GOT3 (cell line): ENCODE results near the gene MRPL11.
"Not testable (repeated sequence)": the region's sequence is repeated elsewhere in the genome, so short reads cannot be mapped to it uniquely, and the experiment has no call there.

ENCODE experiments used
- DNase-seq: peaks from one replicate; lab custom pipeline; 2025; ENCODE audit warnings: mixed read lengths; lab: John Stamatoyannopoulos, UW

MRPL11 gene

DNA sequence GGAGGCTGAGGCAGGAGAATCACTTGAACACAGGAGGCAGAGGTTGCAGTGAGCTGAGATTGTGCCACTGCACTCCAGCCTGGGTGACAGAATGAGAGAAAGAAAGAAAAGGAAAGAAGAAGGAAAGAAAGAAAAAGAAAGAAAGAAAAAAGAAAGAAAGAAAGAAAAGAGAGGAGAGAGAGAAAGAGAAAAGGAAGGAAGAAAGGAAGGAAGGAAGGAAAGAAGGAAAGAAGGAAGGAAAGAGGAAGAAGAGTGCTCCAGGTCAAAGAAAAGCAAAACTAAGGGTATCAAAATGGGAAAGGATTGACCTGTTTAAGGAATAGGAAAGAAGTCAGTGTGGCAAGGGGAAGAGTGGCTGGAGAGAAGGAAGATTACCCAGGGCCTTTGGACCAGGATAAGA is 7.4 kb downstream of the MRPL11 start:
- not testable (repeated sequence) for DNase-seq

DNA sequence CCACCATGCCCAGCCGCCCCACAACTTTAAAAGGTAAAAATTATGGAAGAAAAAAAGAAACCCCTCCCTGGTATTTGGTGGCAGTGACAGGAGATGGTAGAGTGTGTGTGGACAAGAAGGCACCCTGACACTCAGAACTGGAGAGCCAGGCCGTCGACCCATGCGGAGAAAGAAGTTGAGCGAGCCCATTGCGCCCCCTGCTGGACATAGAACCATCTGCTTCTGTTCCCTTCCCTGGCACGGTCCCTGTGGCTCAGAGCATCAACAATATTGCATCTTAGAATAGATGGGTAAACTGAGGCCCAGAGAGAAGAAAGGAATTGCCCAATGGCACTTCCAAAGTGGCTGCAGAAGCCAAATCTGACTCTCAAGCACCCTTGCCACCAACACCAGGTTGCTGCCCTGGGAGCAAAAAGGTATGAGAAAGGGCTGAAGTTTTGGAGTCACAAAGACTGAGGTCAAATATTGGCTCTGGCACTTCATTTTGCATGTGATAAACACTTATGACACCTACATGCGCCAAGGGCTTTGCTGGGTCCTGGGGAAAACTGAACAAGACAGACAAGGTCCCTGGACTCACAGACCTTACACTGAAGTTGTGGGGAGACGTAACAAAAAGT is 8.6 kb downstream of the MRPL11 start:
- no peak for DNase-seq

DNA sequence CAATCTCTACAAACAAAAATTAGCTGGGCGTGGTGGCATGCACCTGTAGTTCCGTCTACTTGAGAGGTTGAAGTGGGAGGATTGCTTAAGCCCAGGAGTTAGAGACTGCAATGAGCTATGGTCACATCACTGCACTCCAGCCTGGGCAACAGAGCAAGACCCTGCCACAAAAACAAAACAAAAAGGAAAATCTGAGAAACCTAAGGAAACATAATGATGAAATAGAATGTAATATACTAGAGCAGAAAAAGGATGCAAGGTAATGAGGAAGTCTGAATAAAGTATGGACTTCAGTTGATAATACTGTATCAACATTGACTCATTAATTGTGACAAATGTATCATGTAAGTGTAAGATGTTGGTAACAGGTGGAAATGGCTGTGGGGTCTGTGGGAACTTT is 9.7 kb downstream of the MRPL11 start:
- no peak for DNase-seq

DNA sequence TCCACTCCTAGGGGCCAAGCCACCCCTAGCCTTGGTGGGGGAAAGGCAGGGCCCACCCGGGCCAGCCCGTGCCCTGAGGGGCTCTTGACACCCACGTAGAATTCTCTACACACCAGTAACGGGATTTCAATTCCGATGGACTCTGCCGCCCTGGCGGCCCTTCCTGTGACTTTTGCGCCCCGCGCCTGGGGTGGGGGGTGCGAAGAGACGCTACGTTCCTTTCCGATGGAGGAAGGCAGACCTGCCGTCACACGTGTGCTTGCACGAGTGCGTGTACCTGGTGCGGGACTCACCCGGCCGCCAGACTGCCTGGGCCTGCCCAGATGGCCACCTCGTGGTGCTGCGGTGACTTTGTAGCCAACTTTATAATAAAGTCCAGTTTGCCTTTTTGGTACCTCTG is 12.3 kb downstream of the MRPL11 start:
- DNase-seq, result no peak

DNA sequence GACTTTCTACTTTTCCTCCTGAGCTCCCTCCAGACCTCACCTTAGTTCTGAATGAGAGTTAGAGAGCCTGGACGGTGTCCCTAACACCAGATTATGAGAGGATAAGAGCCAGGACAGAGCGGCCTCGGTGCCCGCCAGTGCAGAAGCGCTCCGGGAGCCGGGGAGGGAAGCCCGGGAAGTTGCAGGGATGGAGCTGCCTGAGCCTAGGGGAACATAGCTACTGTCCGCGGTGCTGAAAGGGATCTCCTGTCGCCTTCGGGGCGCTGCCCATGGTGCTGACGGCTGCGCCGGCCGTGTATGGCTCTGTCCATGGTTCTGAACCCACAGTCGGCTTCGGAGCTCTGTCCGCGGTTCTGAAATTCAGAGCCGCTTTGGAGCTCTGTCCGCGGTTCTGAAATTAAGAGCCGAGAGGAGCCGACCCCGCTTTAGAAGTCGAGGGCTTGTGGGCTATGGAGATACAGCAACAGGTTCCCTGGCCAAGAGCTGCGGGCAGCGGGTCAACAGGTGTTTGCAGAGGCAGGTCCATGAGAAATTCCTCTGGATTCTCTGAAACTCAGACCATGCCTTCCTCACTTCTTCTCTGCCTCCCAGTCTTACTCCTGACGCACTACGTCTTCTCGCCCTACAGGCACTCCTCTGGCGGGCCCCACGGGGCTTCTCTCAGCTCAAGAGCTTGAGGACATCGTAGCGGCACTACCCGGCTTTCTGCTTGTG is 17.0 kb downstream of the MRPL11 start:
- DNase-seq, result peak; percentile 76

DNA sequence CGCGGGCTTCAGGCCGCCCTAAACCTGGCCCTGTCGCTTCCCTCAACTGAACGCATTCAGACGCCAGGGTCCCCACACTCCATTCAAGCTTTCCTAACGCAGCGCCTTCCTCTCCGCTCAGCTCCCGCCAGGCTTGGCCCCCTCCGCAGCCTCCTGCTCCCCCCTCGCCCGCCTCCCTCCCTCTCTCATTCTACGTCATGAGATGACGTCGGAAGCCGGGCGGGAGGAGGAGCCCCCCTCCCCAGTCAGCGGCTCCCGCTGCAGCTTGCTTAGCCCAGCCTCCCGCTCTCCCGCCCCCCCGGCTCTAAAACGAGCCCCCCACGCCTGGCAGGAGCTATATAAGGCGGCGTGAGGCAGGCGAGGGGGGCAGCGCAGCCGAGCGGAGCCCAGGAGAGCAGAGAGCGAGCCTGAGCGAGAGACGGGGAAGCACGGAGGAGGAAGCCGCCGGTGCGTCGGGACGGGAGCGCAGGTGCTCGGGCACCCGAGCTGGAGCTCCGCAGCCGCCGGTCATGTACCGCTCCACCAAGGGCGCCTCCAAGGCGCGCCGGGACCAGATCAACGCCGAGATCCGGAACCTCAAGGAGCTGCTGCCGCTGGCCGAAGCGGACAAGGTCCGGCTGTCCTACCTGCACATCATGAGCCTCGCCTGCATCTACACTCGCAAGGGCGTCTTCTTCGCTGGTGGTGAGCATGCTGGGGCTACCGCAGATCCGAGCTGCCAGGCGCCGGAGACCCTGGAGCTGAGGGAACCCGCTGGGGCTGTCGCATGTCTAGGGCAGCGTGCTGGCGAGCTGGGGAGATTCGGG is 17.8 kb downstream of the MRPL11 start, which contains the start of gene NPAS4:
Gene NPAS4 (plus strand): TSS at position 365 of the 806 bp plus-strand sequence. CDS start 145 bp downstream, at position 510.
- DNase-seq, result no peak

DNA sequence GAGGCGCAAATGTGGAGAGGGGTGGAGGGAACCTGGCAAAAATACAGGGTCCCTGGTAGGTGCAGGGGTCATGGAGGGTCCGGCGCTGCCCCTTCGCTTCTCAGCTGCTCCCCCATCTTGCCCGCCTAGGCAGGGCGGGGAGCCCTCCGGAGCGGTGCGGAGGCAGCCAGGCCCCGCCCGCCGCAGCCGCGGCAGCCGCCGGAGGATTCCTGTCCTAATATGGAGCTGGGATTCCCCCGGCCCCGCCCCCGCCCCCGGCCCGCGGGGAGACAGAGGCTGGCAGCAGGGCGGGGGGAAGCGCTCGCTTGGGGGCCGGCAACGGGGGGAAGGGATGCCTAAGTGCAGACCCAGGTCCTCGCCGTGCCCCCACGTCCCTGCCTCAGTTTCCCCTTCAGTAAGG is 18.8 kb downstream of the MRPL11 start:
- DNase-seq, result no peak

DNA sequence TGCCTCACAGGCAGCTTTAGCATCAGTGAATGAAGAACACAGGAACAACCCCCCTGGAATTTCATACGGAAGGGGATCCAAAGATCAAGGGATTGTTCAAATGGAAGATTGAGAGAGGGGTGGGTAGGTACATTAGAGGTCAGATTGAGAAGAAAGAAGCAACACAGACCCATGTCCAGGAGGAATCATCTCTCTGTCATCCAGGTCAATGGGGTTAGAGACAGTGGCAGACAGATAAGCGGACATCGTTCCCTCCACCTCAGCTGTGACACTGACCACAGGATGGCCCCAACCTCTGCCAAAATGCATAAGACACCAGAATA is 19.7 kb downstream of the MRPL11 start:
- no peak for DNase-seq

DNA sequence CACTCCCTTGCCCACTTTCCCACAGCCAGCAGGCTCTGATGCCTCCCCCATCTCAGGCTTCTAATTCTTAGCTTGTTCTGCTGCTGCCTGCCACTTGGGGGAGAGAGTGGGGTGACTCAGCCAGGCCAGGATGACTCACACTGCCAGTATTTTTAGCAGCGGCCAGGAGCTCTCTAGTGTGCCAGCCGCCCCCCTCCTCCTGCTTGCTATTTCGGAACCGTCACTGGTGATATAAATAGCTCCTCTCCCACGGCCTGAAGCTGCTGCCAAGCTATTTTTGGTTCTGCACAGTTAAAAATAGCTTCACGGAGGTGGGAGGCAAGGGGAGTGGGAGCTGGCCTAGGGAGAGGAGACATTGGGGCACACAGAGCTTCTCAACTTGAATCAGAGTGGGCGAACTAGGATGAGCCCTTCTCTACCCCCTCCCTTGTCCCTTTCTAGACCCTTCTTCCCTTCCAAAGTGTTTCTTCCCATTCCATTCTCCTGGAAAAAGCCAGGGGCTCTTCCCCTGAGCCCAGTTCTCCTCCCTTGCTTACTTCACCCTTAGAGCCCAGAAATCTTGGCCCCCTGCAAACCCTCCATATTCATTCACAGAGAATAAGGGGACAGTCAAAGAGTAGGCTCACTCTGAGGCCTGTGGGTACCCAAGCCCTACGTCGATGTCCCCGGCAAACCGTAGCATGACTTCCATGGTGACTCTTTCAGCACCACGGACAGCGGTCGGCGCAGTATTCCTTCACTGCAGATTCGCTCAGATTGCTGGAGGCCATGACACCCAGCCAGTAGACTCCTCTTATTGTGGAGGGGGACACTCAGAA is 20.3 kb downstream of the MRPL11 start:
- peak; percentile 72 for DNase-seq

DNA sequence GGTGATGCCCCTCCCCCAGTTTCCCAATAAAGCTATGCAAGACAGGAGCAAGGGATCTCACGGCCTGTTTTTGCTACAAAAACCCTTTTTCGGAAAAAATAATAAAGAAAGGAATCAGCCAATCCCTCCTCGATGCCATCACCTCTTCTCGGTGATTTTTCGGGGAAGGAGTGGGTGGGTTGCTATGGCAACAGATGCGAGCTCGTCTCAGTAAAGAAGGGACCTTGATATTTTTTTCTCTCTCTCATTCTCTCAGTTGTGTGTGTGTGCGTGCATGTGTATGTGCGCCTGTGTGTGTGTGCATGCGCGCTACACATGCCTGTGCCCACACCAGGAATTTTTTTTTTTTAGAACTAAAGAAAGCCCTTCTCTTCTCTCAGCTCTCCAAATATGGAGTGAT is 21.6 kb downstream of the MRPL11 start:
- DNase-seq, result no peak

DNA sequence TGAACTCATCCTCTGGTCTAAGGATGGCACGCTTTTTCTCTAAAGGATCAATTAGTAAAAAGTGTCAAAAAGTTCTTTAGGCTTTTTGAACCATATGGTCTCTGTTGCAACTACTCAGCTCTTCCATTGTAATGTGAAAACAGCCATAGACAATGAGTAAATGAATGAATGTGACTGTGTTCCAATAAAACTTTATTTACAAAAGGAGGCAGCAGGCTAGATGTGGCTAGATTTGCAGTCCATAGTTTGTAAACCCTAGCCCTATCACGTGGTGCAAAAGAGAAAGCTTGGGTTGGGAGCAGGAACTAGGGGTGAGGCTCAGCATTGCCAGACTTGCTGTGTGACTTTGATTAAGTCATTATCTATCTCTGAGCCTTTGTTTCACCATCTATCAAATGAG is 23.2 kb downstream of the MRPL11 start:
- no peak for DNase-seq

DNA sequence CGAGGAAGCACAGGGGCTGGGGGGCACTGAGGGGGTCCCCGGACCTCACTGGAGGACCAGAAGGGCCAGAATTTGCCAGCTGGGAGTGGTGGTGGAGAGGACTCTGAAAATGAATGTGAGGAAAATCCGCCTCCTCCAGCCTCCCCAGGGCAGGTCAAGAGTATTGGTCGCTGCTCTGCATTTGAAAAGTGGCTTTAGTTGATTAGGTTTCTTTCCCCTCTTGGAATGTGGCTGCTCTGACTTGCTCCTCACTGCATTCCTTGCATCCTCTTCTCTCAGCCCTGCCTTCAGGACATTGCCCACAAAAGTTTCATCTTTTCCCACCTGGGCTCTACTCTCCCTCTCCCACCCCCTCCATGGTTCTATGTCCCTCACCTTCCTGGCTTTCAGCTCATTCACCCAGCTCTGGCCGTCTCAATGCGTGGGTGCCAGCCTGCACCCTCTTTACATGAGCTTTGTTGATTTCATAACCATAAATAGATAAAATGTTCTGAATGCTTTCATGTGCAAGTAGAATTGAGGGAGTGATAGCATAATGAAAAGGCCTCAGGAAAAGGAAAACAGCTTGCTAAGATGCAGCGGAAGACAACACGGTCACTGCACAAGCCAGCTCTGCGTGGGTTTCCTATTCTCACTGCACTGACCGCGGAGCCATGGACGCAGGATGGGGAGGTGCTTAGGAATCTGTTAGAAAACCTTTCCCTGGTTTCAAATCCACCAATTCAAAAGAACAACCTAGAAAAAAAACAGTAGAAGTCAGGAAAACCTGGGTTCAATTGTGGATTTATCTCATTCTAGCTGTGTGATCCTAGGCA is 24.3 kb downstream of the MRPL11 start:
- no peak for DNase-seq

DNA sequence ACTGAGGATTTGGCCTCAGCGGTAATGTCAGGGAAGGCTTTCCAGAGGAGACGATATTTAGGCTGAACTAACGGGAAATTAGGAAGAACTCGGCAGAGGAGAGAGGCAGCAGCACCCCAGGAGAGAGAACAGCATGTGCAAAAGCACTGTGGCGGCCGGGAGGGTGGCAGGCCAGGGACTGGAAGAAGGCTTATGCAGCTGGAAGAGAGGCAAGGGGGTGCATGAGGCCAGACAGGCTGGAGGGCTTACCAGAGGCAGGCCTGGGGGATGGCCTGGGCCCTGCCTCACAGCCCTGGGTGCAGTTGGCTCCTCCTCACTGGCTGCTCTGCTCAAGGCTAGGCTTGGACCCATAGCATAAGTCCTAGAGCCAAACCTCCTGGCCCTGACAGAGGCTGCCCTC is 25.5 kb downstream of the MRPL11 start:
- no peak for DNase-seq

DNA sequence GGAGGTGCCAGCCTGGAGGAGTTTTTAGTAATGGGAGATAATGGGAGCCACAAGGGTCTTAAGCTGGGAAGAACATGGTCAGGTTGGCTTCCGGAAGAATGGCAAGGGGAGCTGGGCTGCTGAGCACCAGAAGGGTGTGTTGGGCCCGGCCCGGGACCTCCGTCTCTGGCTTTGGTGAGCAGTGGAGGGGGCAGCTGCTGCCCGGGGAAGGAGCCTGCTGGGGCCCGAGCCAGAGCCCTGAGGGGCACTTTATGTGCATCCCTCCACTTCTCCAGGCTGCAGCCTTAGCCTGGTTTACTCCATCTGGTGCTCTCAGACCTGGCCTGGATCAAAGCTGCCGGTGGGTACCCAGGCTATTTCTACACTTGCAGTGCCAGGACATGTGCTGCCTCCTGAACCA is 26.5 kb downstream of the MRPL11 start:
- DNase-seq, result no peak

DNA sequence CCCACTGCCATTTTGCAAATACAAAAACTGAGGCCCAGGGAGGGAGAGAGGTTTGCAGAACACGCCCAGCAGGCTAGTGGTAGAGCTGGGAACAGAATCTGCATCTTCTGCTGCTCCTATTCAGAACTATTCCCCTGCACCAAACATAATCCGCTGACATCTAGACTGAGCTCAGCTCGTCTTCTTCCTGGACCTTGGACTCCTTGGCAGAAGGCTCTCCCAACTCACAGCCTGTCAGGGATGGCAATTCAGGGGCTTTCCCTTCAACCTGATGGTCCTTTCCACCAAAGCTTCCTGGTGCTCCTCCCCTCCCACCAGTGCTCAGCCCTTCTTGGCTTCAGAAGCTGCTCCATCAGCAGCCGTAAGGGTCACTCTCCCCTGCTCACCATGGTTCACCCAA is 27.3 kb downstream of the MRPL11 start:
- no peak for DNase-seq

DNA sequence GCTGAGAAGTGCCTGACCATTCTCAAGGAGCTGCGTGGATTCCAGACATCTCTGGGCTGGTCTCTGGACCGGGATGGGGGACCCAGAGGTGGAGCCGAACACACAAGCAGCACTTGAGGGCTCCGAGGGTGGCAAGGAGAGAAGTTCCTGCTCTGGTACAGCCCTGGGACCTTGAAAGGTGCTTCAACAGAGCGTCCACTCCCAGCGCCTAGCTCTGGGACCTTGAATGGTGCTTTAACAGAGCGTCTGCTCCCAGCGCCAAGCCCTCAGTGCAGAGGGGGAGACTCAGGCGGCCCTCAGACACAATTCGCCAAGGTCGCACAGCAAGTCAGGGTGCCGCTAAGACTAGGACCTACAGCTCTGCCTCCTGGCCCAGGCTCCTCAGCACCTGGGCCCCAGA is 28.5 kb downstream of the MRPL11 start:
- no peak for DNase-seq

DNA sequence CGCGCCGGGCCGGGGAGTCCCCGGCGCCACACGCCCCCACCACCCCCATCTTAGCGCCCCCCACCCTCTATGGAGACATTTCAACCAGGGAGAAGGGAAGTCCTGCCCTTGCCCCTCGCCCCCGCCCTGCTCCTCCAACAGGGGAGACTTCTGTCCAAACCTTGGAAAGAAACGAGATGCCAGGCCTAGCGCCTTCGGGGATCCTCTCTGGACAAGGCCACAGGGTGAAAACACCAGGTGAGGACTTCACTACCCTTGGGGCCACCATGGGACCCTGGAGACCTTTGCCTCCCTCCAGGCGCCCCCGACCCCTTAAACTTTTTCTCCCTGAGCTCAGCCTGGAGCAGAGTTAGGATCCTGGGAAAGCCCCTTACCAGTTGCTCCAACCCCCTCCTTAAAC is 29.4 kb downstream of the MRPL11 start:
- DNase-seq, result no peak

DNA sequence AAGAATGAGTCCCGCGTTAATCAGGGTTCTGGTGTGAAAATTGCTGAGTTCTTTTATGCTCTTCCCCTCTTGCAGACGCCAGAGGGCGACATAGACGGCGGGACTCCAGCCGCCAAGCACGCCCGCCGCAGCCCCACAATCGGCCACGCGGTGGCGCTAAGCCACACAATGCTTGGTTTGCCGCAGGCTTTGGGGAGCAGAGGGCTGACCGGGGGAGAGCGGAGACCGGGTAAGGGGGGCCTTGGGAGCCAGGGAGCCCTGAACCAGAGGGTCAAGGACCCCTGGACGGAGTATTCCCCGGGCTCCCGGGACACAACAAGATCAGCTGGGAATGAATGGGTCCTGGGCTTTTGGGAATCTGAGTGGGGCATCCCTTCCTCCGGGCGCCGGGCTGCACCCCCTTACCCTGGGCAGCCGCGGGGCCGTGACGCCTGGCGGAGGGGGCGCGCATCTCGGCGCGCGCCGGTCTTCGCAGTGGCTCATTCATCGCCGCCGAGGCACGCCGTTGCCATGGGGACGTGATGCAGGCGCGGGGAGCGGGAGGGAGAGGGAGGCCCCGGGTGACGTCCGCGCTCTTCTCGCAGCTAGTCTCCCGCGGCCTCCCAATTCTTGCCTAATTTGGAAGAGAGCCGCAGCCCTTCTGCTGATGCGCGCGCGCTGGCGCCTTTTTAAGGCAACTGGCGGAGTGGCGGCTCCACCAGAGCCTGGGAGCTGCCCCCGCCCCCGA is 30.0 kb downstream of the MRPL11 start:
- DNase-seq, result peak; percentile 58

DNA sequence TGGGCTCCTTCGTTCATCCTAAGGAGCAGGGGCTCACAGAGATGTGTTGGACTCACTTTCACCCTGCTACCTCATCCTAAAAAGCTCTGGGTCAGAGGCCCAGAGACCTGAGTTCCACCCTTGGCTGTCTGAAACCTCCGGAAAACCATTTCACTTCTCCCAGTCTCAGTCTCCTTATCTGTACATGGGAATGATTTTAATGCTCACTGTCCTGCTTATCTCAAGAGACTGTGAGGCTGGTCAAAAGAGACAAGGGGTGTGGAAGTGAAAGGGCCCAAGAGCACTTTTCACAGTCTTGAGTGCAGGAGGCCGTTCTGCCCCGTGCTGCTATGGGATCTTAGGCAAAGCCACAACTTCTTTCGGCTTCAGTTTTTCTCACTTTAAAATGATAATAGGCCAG is 31.0 kb downstream of the MRPL11 start:
- DNase-seq, result no peak

DNA sequence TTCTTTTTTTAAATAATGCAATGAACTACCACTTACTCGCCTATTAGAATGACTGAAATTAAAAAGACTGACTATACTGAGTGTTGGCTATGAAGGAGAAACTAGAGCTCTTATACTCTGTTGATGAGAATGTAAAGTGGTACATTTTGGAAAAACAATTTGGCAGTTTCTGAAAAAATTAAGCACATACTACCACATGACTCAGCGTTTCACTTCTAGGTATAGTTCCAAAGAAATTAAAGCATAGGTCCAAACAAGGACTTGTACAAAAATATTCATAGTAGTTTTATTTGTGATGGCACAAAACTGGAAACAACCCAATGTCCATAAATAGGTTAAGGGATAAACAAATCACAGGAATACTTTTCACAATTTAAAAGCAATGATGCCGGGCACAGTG is 44.7 kb downstream of the MRPL11 start:
- no peak for DNase-seq

DNA sequence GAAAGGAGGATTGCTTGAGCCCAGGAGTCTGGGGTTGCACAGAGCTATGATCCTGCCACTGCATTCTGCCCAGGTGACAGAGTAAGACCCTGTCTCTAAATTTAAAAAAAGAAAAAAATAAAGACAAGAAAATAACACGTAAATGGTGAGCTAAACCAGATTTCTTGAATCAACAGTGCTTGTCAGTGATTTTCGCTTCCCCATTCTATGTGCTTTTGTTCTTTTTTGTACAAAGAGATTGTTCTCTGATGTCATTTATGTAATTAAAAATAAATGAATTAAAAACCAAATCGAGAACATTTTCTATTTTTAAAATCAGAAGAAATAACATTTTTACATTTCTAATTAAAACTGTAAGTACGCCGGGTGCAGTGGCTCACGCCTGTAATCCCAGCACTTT is 47.3 kb downstream of the MRPL11 start:
- no peak for DNase-seq
